ENCODE results near the gene KCNK13.
"Not testable (repeated sequence)": the region's sequence is repeated elsewhere in the genome, so short reads cannot be mapped to it uniquely, and the experiment has no call there.

Gene KCNK13

GRCh38 chr14:90062127-90062794, 467 bp downstream of the KCNK13 start:
- DNase-seq = no peak

- DNase-seq = no peak
These were observed 1.2 kb downstream of the KCNK13 start for GRCh38 chr14:90062822-90063539.

- DNase-seq = no peak
These were observed 10.6 kb downstream of the KCNK13 start for GRCh38 chr14:90072350-90072749.

- no peak for DNase-seq
These were observed 17.8 kb downstream of the KCNK13 start for GRCh38 chr14:90079576-90079975.

GRCh38 chr14:90087433-90087832, 25.6 kb downstream of the KCNK13 start:
- peak; percentile 74 for DNase-seq

GRCh38 chr14:90088176-90088575, 26.4 kb downstream of the KCNK13 start:
- no peak for DNase-seq

GRCh38 chr14:90089486-90089885, 27.7 kb downstream of the KCNK13 start:
- not testable (repeated sequence) for DNase-seq

- DNase-seq = no peak
These were observed 29.6 kb downstream of the KCNK13 start for GRCh38 chr14:90091393-90091792.

- DNase-seq = no peak
These were observed 32.3 kb downstream of the KCNK13 start for GRCh38 chr14:90093942-90094595.

- DNase-seq = no peak
These were observed 33.3 kb downstream of the KCNK13 start for GRCh38 chr14:90095096-90095495.

GRCh38 chr14:90096566-90096965, 34.8 kb downstream of the KCNK13 start:
- DNase-seq = no peak

- DNase-seq = no peak
These were observed 42.0 kb downstream of the KCNK13 start for GRCh38 chr14:90103808-90104207.

GRCh38 chr14:90105756-90106155, 44.0 kb downstream of the KCNK13 start:
- DNase-seq = no peak

- no peak for DNase-seq
These were observed 46.0 kb downstream of the KCNK13 start for GRCh38 chr14:90107789-90108188.

GRCh38 chr14:90109858-90110257, 48.1 kb downstream of the KCNK13 start:
- no peak for DNase-seq

GRCh38 chr14:90111895-90112534, 50.2 kb downstream of the KCNK13 start:
- no peak for DNase-seq

GRCh38 chr14:90114554-90114953, 52.8 kb downstream of the KCNK13 start:
- no peak for DNase-seq

GRCh38 chr14:90115780-90116179, 54.0 kb downstream of the KCNK13 start:
- DNase-seq = no peak

GRCh38 chr14:90116444-90116843, 54.6 kb downstream of the KCNK13 start:
- DNase-seq = no peak

- no peak for DNase-seq
These were observed 56.2 kb downstream of the KCNK13 start for GRCh38 chr14:90118027-90118426.

- DNase-seq = no peak
These were observed 64.5 kb downstream of the KCNK13 start for GRCh38 chr14:90126260-90126659.

GRCh38 chr14:90132821-90133570, 71.2 kb downstream of the KCNK13 start:
- no peak for DNase-seq

- no peak for DNase-seq
These were observed 75.1 kb downstream of the KCNK13 start for GRCh38 chr14:90136904-90137303.

All from CD4-positive, alpha-beta T cell treated with Interleukin-15 for 1 hour (primary cell).